Endothelial cell (in vitro differentiated cells): Measurements from ENCODE around the gene RELN. TPM values are rescaled to one million over a fixed set of nuclear protein-coding genes. Genes with fewer than 3 reads are reported as not detected.
"Not testable (repeated sequence)": the region's sequence is repeated elsewhere in the genome, so short reads cannot be mapped to it uniquely, and the experiment has no call there.

Source experiments
- DNase-seq: peaks from one replicate; pipeline ENCODE4 v3.0.0; 2021; ENCODE audit warnings: low spot score
- H3K27ac Mint-ChIP-seq: one replicate; pipeline ENCODE4 v1.8.0; 2021; ENCODE audit warnings: mixed read lengths, inconsistent platforms; ENCODE audit not compliant: unreplicated experiment
- H3K27me3 Mint-ChIP-seq: one replicate; pipeline ENCODE4 v1.8.0; 2021; ENCODE audit warnings: mild to moderate bottlenecking, moderate library complexity, mixed read lengths, inconsistent platforms; ENCODE audit not compliant: unreplicated experiment
- H3K36me3 Mint-ChIP-seq: one replicate; pipeline ENCODE4 v1.8.0; 2021; ENCODE audit warnings: mild to moderate bottlenecking, low read depth, mixed read lengths, inconsistent platforms; ENCODE audit not compliant: unreplicated experiment
- H3K4me1 Mint-ChIP-seq: one replicate; pipeline ENCODE4 v1.8.0; 2021; ENCODE audit warnings: mild to moderate bottlenecking, mixed read lengths, inconsistent platforms; ENCODE audit not compliant: unreplicated experiment
- H3K4me3 Mint-ChIP-seq: one replicate; pipeline ENCODE4 v1.8.0; 2021; ENCODE audit warnings: mild to moderate bottlenecking, mixed read lengths, inconsistent platforms; ENCODE audit not compliant: unreplicated experiment
- H3K9me3 Mint-ChIP-seq: one replicate; pipeline ENCODE4 v1.8.0; 2021; ENCODE audit warnings: mixed read lengths, inconsistent platforms; ENCODE audit not compliant: unreplicated experiment
- total RNA-seq: library from RNA; stranded (reverse); fragmentation: NEBNext Ultra II Directional; extraction: Animal tissue kit (Norgen Biotek cat#: 25700); gene quantifications from one replicate; pipeline ENCODE4 v1.2.1, GENCODE V29; 2021; ENCODE audit not compliant: unreplicated experiment
- TF ChIP-seq, protein P1 (sequence below): fragments of 200-600 bp; sonication (generic); IDR thresholded peaks from one replicate; pipeline ENCODE4 v1.5.0; 2021; ENCODE audit warnings: antibody characterized with exemption; ENCODE audit not compliant: unreplicated experiment

The RELN gene
- total RNA-seq, 1 donor from 2014 or later = 2.3 TPM

DNA sequence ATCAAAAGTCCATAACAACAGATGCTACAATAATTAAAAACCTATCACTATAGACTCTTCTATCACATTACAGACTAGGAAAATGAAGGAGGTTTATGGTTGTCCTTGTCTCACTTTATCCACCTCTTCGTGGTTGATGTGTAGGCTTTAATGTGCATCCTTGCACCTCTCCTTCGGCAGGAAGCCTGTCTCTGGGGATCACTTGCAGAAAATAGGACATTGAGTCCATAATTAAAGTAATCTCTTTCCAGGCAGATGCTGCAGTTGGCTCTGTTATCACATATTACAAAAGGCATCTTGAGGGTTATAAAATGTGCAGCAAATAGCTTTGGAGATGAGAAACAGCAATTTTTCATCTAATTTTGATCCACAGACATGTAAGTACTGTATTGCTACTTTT is 168.4 kb downstream of the RELN start:
- no peaks in the 10 kb centered on the region for H3K9me3 Mint-ChIP-seq
- no peaks in the 10 kb centered on the region for H3K4me1 Mint-ChIP-seq
- H3K27me3 Mint-ChIP-seq = no peaks in the 10 kb centered on the region
- no peaks in the 10 kb centered on the region for H3K36me3 Mint-ChIP-seq
- H3K4me3 Mint-ChIP-seq = no peak overlapping the region
- no peak for DNase-seq
- TF ChIP-seq, protein P1, sequence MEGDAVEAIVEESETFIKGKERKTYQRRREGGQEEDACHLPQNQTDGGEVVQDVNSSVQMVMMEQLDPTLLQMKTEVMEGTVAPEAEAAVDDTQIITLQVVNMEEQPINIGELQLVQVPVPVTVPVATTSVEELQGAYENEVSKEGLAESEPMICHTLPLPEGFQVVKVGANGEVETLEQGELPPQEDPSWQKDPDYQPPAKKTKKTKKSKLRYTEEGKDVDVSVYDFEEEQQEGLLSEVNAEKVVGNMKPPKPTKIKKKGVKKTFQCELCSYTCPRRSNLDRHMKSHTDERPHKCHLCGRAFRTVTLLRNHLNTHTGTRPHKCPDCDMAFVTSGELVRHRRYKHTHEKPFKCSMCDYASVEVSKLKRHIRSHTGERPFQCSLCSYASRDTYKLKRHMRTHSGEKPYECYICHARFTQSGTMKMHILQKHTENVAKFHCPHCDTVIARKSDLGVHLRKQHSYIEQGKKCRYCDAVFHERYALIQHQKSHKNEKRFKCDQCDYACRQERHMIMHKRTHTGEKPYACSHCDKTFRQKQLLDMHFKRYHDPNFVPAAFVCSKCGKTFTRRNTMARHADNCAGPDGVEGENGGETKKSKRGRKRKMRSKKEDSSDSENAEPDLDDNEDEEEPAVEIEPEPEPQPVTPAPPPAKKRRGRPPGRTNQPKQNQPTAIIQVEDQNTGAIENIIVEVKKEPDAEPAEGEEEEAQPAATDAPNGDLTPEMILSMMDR = no peak
- no peak overlapping the region for H3K27ac Mint-ChIP-seq

DNA sequence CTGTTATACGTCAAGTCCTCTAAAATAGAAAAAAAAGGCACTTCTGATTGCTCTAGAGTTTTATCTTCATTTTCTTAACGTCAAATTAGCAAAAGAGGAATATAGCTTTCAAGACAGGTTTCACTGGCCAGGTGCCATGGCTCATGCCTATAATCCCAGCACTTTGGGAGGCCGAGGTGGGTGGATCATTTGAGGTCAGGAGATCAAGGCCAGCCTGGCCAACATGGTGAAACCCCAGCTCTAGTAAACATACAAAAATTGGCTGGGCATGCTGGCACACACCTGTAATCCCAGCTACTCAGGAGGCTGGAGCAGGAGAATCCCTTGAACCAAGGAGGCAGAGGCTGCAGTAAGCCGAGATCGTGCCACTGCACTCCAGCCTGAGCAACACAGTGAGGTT is 173.5 kb downstream of the RELN start:
- not testable (repeated sequence) for H3K27me3 Mint-ChIP-seq, H3K4me1 Mint-ChIP-seq, H3K4me3 Mint-ChIP-seq, H3K36me3 Mint-ChIP-seq, H3K27ac Mint-ChIP-seq, DNase-seq, H3K9me3 Mint-ChIP-seq

DNA sequence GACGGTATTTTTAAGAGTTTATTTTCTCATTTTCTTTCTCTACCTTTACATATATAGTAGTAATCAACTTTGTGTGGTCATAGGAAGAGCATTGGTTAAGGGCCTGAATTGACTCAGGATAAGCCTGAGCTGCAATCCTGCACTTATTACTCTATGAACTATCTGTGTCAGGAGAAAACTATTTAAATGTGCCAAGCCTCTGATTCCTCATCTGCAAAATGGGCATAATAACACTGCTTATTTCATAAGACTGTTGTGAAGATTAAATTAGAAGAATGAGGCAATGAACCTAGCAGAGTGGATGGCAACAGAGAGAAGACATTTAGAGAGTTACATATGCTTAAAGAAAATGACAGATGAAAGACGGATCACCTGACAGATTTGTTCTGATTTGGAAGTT is 175.5 kb downstream of the RELN start:
- no peaks in the 10 kb centered on the region for H3K9me3 Mint-ChIP-seq
- TF ChIP-seq, protein P1 = no peak
- H3K27me3 Mint-ChIP-seq = no peaks in the 10 kb centered on the region
- H3K36me3 Mint-ChIP-seq = no peaks in the 10 kb centered on the region
- H3K4me3 Mint-ChIP-seq = no peak overlapping the region
- no peak overlapping the region for H3K27ac Mint-ChIP-seq
- no peaks in the 10 kb centered on the region for H3K4me1 Mint-ChIP-seq
- DNase-seq = no peak

DNA sequence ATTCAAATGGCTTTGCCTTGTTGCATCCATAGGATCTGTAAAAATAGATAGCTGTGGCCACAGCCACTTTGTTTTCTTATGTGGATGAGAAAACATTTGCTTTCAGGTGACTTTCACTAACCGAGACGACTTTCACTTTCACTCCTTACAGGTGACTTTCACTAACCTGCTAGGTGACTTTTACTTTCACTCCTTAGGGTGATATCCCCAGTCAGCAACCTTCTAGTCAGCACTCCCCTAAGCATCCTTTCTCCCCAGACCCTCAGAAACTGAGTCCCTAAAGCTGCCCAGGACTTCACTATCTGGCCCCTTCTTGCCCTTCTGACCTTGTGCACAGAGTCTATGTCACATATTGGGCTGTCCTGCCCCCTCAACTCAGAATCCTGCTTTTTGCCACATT is 177.5 kb downstream of the RELN start:
- no peaks in the 10 kb centered on the region for H3K9me3 Mint-ChIP-seq
- H3K27me3 Mint-ChIP-seq = no peaks in the 10 kb centered on the region
- no peaks in the 10 kb centered on the region for H3K4me1 Mint-ChIP-seq
- no peak for DNase-seq
- no peaks in the 10 kb centered on the region for H3K36me3 Mint-ChIP-seq
- no peak overlapping the region for H3K4me3 Mint-ChIP-seq
- TF ChIP-seq, protein P1 = no peak
- no peak overlapping the region for H3K27ac Mint-ChIP-seq

DNA sequence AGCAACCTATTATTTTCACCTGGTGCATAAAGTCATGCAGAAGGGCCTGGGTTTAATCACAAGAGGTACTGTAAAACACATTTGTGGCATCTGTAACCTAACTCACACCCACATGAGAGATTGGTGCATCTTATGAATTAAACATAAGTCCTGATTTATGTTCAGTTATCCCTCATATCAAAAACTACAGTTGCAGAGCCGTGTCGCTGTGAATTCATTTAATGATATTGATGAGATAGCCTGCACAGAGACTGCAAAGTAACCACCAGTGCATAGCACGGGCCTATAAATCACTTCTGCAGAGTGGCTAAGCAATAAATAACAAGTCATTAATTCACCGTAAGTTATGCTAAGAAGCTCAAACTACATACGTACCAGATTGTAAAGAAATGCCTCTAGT is 178.2 kb downstream of the RELN start:
- no peak for DNase-seq
- Mint-ChIP-seq H3K27me3 (no peaks in the 10 kb centered on the region), H3K4me3 (no peak overlapping the region), H3K27ac (no peak overlapping the region), H3K9me3 (no peaks in the 10 kb centered on the region), H3K36me3 (no peaks in the 10 kb centered on the region), H3K4me1 (no peaks in the 10 kb centered on the region)
- TF ChIP-seq, protein P1 = no peak
